ENCODE measurements around the gene TMEM117.
"Not testable (repeated sequence)": the region's sequence is repeated elsewhere in the genome, so short reads cannot be mapped to it uniquely, and the experiment has no call there.

The TMEM117 gene

DNA sequence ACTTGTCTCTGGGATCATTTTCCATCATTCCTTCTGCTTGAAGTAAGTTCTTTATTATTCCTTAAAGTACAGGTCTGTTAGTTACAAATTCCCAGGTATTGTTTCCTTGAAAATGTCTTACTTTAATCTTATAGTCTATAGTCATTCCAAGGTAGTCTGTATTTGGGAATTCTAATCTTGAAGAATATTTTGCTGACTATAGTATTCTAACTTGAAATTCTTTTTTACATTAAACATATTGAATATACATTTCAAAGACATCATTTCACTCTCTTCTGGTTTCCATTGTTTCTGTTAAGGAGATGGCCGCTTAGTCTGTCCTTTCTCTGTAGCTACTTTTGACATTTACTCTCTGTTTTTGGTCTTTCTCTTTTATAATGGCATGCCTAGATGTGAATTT is 399.8 kb downstream of the TMEM117 start:
- DNase-seq, result no peak

DNA sequence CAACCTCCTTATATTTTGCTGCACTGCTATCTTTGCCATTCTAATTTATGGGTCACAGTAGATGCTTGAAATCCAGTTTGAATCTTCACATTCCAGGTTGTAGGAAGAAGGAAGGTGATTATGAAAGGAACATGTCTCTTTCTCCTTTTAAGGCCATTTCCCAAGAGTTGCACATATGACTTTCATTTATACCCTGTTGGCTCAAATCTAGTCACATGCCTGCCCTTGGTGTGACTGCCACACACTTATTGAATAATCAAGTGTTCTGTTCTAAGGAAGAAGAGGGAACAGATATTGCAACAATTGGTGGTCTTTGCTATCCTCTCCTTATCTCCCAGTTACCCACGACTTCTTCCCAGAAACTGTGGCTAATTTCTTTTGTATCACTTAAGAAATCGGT is 404.3 kb downstream of the TMEM117 start:
- DNase-seq, result no peak

DNA sequence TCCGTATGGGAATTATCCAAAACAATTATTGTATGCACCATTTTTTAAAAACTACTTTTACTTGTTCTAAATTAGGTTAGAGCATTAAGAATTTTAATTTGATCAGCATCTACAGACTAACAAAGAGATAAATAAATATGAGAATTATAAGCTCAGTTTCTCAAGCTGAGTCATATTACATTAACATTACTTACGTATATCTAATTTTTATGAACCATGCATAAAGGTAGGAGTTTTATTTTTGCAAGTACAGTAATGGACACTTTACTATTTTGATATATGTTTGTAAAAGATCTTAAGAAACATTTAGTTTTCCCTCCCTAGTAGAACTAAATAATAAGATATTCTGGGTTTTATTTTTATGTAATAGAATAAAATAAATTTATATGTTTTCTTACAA is 410.1 kb downstream of the TMEM117 start:
- no peak for DNase-seq

DNA sequence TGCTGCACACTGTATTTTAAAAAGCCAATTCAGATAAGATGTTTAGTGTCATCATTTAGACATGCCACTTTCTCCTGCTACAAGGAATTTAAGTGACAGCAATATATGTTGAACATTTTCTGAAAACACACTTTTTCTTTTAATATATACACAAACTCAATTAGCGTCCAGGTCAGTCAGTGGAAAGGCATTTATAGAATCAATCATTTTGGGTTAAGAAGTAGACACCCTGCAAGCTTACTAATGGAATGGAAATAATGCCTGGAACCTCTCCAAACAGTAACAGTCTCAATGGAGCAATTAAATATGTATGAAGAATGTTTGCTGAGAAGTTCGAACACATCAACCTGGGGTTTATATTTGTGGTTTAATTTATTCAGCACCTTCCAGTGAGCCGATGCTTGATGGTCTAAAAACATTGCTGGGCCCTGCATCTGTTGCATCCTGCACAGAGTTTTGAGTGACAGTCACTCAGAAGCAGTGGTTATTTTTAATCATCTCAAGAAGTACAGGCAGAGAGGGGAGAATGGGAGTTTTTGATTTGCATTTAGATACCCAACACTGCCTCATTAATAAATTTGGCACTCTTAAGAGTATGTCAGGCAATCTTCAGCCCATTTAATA is 410.7 kb downstream of the TMEM117 start:
- DNase-seq, result no peak

DNA sequence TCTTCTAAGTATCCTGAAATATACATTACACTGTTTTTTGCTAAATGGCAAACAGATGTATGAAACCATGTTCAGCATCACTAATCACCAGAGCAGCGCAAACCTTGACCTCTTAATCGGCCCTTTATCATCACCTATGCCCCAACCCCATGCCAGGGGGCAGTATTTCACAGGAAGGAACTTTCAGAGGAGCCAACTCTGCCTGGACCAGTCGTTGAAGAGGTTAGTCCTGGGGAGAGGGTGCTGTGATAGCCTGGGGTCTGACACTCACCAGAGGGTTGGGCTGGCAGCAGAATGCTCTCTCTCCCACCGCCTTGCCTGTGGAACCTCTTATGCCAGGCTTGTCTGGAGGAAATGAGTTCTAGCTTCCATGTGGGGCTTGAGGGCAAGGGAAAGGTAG is 411.7 kb downstream of the TMEM117 start:
- no peak for DNase-seq

DNA sequence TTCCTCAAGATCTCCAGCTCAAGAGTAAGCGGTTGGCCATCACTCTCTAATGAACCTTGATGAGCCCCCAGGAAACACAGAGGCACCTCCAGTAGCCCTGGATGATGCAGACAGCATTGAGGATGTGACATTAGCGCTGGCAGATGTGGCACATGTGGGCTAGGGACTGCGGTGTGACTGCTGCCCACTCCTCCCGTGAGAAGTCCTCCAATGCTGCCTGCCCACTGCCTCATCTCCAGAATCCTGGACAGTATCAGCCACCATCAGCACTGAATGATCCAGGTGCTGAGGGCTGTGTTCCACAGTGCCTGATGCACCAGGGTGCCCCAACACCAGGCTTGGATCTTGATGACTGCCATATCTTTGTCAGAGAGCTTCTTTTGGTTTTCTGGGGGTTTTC is 412.6 kb downstream of the TMEM117 start:
- DNase-seq, result no peak

DNA sequence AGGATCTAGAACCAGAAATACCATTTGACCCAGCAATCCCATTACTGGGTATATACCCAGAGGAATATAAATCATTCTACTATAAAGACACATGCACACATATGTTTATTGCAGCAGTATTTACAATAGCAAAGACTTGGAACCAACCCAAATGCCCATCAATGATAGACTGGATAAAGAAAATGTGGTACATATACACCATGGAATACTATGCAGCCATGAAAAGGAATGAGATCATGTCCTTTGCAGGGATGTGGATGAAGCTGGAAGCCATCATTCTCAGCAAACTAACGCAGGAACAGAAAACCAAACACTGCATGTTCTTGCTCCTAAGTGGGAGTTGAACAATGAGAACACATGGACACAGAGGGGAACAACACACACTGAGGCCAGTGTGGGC is 414.6 kb downstream of the TMEM117 start:
- DNase-seq, result not testable (repeated sequence)

DNA sequence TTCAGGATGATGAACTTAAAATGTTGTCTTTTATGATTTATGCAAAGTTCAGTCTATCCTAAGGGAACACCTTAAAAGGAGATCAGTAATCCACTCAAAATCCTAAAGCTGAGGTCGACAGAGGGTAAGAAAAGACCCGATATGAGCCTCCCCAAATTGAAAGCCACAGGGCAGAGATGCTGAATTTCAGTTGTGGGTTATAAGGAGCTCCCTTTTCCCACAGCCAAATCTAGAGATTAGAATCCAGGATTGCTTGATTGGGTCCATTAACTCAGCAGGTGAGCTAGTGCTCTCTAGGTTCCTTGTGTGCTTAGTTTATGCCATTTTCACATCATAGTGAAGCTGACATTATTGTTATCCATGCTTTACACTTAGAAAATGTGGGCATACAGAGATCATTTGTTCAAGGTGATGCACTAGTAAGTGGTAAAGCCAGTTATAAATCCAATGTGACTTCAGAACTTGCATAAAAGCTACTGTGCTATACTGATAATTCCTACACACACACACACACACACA is 417.5 kb downstream of the TMEM117 start:
- DNase-seq, result no peak

DNA sequence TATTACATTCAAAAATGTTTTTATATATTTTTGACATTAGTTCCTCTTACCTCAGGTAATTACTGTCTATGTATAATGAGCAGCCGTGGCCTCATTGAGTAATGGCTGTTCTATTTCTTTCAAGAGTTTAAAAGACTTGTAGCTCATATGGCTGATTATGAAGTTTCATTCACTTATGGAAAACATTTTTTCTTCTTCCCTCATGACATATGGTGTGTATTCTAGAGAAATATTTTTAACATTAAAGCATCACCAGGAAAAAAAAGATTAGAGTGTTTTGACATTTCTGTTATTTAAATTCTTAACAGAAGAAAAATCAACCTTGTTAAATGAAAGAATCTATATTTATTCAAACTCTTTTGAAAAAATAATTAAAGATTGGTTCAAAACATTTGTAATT is 422.4 kb downstream of the TMEM117 start:
- no peak for DNase-seq

DNA sequence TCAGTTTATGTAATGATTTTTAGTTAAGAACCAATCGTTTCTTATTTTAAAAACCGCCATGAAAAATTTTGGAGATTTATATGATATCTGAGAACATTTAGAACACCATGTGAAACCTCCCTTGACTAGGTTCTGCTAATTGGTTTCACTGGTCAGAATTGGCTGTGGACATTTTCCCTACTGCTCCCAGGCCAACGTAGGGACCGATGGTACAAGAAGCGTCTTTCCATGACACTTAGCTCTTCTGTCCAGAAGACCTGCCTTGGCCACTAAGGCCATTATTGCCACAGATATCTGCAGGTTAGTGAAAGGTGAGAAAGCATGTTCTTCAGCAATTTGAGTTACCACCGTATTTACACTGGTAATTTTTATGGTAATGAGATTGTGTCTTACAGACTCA is 424.0 kb downstream of the TMEM117 start:
- no peak for DNase-seq

DNA sequence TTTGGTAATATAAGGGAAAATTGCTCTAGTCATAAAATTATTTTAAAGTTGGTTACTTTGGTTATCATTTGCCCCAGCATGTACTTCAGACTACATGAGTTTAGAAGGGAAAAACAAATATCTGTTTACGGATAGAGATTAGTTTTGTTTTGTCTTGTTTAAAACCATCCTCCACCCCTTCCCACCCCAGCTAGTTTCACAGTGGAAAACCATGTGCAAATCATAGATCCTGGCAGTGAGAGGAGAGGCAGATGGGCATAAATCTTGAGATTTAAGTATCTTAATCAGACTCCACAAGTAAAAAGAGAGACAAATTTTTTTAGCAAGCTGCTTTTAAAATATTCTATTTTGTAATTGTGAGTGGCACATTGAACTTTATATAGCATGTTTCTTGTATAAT is 424.7 kb downstream of the TMEM117 start:
- DNase-seq, result no peak

DNA sequence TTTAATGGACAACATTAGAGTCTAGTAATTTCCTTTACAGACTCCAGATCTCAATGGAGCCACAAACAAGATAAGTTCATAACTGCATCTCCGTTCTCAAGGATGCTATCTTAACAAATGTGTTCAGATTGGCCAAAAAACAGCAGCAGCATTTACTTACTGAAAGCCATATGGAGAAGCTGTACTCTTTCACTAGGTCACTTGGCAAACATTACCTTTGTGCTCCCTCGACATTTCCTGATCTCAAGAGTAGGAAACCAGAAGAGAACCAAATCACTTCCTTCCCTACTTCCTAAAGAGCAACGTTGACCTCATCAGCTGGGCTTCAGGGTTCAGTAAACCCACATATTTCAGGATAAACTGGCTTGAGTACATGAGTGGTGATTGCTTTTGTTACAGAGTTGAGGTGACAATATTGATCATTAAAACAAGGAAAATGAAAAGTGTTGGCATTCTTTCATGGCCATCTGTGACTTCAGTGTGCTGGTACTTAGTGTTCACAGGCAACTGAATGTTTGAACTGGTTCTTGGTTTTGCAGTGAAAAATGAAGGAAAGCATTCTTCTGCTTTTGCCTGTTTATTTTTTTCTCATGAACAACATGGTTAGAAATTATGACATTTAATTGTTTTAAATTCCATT is 449.6 kb downstream of the TMEM117 start:
- no peak for DNase-seq

DNA sequence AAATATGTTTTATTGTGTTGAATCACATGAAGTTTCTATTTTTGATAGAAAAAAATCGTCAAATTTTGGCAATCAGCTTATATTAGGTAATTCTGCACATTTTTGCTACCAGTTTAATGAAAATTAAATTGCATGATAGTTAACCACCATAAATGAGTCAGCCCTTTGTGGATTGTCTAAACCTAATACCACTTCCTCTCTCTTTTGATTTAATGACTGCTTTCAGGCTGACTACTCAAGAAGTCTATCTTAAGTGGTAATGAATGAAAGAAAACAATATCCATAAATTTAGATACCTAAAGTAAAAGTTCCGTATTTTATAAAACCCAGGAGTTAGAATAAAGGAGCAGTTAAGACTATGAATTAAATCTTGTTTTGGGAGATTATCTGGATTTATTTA is 450.5 kb downstream of the TMEM117 start:
- no peak for DNase-seq

DNA sequence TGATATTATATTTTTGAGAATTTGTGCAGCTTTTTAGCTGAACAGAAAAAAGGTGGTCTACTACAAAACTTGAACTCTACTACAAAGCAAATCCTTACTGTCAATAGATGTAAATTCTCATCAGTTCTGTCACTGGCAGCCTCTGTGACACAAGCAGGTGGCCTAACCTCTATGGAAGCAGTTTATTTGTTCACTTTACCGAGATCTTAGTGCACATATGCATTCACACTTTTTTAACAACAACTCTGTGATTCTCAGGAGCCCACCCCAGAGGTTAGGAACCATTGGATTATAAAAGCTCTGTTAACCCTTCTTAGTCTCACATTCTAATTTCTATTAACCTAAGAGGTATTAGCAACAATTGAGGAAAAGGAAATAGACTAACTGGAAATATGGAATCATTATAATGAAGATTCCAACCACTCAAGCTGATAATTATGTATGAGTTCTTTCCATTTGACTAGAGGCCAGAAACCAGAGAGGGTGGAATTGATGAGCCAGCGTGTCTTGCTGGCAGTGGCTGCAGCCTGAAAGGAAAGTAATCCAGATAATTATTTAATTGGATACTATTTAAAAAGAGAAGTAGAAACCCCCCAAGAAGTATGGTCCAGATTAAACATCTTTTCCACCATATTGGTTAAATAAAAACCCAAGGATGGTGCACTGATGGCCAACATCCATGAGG is 451.1 kb downstream of the TMEM117 start:
- DNase-seq, result no peak

DNA sequence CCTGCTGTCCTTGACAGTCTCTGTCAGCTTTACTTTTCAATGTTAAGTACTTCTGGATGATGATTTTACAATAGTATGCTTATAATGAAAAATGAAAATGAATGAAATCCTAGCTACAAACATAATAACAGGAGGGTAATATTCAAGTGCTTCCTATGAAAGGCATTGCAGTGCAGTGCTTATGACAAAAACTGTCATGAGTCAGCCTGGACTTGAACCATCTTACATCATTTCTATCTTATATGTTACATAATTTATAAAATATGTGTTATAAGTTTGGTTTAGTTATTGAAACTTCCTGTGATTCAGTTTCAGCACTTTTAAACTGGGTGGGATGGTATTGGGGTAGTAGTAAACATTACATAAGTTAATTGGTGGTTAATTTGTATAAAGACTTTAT is 451.7 kb downstream of the TMEM117 start:
- DNase-seq, result no peak

DNA sequence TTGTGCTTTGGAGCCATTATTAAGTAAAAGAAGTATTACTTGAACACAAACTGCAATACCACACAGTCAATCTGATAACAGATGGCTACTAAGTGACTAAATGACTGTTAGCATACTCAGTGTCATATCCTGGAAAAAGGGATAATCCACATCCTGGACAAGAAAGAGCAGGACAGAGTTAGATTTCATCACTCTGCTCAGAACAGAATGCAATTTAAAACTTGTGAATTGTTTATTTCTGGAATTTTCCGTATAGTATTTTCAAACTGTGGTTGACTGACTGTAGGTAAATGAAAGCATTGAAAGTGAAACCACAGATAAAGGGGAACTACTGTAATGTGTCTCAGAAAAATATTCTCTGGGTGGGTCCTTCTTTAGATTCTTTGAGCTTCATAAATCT is 458.8 kb downstream of the TMEM117 start:
- no peak for DNase-seq

DNA sequence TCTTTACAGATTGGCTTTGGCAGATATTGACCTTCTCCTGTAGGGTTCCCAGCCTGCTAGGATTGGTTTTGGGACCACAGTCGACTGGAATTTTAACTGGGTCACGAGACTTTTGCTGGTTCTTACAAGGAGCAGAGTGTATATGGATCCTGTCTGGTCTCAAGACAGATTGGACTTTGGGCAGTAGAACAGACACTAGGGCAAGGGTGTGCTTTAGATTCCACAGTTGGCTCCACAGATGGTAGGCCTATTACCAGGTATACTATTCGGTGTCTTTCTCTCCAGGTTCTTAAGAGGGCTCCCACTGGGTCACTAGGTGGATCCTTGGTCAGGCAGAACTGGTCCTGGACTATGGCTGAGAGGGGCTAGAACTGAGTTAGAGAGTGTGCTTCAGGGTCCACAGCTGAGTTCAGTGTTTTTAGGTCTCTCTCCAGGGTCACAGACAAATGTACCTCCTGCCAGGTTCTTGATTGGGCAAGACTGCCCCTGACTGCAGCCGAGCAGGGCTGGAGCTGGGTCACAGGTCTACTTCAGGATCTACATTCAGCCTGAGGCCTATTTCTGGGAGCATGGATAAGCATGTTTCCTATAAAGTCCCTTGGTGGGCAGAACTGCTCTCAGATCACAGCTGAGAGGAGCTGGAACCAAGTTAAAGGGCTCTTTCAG is 460.2 kb downstream of the TMEM117 start:
- no peak for DNase-seq

DNA sequence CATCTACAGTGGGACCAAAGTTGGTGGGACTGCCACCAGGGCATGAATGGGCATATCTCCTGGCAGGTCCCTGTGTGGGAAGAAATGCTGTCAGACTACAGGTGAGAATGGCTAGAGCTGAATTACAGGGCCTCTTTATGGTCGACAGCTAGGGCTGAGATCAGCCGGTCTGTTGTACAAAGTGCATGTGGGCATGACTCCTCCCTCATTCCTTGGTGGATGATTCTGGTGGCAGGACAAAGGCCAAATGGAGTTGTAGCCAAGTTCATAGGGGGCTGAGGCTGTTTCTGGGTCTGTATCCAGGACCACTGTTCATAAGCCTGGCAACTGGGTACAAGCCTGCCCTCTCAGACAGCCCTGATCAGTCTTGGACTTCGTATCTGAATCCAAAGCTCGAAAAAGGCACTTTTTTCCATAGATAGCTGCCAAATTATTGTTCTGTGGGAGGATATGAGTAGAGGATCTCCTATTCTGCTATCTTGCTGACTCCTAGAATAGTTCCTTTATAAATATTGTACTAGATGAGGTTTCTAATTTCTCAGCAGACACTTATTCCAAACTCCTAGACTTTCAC is 460.8 kb downstream of the TMEM117 start:
- DNase-seq, result no peak

DNA sequence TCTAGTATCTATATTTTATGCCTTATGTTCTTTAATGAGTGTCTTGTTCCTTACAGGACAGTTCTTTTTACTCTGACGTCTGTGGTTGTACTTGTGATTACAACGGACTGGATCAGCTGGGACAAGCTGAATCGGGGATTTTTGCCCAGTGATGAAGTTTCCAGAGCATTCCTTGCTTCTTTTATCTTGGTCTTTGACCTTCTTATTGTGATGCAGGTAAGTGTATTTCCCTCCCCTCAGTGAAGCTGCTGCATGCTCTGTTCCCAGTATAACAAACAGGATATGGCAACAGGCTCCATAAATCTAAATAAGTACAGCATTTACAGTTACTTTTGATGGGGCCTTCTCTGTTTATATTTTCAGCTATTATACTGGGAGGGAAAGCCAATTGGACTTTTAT is 463.6 kb downstream of the TMEM117 start:
- no peak for DNase-seq

DNA sequence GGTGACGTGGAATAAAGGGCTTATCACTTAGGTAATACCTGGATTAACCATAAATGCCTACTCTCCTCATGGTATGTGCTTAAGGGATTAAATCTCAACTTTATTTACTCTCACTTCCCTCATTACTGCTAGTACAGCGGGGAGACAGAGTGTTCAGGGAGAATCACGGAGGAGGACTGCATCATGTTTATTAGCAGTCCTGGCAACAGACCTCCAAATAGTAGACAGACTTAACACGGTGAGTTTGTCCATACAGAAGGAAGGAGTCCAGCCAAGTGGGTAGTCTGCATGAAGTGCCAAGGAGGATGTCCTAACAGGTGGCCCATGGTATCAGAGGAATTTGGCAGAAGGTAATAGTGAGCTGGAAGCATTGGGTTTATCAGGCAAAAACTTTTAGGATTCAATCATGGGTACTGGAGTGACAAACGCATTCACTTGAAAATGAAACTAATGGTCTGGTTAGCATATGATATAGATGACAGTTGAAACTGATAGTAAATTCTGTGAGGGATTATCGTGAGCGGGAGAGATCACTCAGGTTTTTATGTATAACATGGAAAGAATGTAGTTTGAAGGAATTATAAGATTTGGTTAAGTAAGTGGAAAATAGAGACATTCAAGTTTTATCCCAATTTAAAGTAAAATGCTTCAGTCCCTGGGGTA is 471.8 kb downstream of the TMEM117 start:
- DNase-seq, result no peak

DNA sequence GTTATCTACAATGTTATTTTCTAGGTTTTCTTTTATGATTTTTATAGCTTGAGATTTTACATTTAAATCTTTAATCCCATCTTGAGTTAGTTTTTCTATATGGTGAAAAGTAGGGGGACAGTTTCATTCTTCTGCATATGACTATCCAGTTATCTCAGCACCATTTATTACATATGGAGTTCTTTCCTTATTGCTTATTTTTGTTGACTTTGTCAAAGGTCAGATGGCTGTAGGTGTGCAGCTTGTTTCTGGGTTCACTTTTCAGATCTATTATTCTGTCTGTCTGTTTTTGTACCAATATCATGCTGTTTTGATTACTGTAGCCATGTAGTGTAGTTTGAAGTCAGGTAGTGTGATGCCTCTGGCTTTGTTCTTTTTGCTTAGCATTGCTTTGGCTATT is 477.3 kb downstream of the TMEM117 start:
- no peak for DNase-seq

DNA sequence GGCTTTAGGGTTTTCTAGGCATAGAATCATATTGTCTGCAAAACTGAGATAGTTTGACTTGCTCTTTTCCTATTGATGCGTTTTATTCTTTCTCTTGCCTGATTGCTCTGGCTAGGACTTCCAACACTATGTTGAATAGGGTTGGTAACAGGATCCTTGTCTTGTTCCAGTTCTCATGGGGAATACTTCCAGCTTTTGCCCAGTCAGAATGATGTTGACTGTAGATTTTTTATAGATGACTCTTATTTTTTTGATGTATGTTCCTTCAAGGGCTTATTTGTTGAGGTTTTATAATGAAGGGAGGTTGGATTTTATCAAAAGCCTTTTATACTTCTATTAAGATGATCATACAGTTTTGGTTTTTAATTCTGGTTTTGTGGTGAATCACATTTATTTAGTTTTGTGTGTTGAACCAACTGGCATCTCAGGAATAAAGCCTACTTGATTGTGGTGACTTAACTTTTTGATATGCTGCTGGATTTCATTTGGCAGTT is 478.2 kb downstream of the TMEM117 start:
- DNase-seq, result no peak

DNA sequence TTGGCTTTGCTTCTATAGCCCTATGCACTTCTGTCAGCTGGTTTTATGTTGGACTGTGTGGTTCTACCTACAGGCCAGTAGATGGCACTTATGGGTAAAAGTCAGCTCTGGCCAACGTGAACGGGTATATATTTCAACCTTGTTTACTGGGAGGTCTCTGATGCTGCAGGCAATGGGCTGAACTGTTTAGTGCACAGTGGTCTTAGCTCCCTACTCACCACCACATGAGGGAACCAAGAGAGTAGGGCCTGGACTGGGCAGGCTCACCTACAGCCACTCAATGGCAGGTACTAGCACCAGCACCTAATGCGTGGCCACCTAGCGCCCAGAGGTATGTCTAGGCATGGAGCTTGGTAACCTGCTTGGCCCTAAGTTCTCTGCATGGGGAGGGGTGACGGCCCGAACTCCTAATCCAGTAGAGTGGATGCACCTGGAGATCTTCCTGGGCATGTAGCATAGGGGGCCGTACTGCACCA is 481.8 kb downstream of the TMEM117 start:
- DNase-seq, result no peak

Data from activated T-cell treated with anti-CD3 and anti-CD28 coated beads for 4 hours (primary cell).